Amniotic epithelial cell (primary cell): Measurements from ENCODE around the gene PYGB.
"Not testable (repeated sequence)": the region's sequence is repeated elsewhere in the genome, so short reads cannot be mapped to it uniquely, and the experiment has no call there.

Source experiments
- DNase-seq: peaks from one replicate; pipeline ENCODE4 v3.0.0-alpha.2; 2010; ENCODE audit warnings: low read depth

PYGB gene

DNA sequence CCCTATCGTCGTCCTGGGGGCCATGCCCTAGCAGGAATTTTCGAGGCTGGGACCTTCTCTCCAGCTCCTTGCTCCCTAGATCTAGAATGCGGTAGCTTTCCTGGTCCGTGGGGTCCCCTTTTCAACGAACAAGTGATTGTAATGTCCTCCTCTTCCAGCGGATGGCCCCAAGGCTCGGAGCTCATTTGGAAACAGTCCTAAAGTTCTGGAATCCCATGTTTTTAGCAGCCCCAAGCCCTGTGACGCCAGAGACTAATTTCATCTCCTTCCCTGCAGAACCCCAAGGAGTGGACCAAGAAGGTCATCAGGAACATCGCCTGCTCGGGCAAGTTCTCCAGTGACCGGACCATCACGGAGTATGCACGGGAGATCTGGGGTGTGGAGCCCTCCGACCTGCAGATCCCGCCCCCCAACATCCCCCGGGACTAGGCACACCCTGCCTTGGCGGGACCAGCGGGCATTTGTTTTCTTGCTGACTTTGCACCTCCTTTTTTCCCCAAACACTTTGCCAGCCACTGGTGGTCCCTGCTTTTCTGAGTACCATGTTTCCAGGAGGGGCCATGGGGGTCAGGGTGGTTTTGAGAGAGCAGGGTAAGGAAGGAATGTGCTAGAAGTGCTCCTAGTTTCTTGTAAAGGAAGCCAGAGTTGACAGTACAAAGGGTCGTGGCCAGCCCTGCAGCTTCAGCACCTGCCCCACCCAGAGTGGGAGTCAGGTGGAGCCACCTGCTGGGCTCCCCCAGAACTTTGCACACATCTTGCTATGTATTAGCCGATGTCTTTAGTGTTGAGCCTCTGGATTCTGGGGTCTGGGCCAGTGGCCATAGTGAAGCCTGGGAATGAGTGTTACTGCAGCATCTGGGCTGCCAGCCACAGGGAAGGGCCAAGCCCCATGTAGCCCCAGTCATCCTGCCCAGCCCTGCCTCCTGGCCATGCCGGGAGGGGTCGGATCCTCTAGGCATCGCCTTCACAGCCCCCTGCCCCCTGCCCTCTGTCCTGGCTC, 48.5 kb downstream of the PYGB start:
- no peak for DNase-seq

DNA sequence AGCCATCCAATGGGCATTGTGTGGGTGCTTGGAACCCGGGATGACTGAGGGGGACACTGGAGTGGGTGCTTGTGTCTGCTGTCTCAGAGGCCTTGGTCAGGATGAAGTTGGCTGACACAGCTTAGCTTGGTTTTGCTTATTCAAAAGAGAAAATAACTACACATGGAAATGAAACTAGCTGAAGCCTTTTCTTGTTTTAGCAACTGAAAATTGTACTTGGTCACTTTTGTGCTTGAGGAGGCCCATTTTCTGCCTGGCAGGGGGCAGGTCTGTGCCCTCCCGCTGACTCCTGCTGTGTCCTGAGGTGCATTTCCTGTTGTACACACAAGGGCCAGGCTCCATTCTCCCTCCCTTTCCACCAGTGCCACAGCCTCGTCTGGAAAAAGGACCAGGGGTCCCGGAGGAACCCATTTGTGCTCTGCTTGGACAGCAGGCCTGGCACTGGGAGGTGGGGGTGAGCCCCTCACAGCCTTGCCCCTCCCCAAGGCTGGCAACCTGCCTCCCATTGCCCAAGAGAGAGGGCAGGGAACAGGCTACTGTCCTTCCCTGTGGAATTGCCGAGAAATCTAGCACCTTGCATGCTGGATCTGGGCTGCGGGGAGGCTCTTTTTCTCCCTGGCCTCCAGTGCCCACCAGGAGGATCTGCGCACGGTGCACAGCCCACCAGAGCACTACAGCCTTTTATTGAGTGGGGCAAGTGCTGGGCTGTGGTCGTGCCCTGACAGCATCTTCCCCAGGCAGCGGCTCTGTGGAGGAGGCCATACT, 49.4 kb downstream of the PYGB start:
- no peak for DNase-seq

DNA sequence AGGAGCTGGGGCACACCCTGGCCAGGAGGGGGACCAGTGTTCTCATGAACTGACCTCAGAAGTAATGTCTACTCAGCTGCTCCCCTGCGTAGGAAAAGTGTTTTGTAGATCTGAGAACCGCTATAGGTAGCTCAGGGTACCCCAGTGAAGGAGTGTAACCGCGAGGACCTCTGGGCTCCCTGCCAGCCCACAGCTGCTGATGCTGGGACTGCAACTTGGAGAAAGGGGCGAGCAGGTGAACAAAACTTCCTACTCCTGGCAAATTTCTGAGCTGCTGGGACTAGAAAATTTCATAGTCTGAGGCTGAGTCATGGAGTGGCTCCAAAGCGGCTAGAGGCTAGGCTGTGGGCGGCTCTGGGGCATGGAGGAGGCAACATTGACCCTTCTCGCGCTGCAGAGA, 51.9 kb downstream of the PYGB start:
- no peak for DNase-seq

DNA sequence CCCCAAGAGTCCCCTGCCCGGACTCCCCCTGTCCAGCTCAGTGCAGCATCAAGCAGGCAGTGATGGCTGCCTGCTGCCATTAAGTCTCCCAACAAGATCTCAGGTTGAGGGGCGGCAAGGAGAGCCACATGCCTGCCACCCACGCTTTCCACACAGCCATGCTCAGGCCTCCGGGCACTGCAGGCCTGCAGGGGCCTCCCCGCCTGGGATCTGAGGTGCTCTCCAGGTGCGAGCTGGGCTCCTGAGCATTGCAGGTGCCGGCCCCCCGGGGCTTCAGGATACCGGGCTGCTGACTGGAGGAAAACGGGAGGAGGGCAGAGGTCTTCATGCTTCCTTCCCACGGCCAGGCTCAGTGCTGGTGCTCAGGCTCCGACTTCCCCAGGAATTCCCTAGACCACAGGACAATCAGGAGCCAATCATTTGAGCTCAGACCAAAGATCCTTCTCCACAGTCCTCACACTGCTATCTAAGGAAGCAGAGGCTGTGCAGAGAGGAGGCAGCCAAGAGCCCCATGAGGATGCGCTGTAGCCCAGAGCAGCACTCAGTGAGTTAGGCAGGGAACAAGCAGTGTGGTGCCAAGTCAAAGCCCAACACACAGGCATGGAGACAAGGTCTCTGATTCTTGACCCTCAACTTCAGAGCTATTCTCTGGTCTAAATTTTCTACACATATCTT, 52.7 kb downstream of the PYGB start:
- DNase-seq: peak; percentile 44

DNA sequence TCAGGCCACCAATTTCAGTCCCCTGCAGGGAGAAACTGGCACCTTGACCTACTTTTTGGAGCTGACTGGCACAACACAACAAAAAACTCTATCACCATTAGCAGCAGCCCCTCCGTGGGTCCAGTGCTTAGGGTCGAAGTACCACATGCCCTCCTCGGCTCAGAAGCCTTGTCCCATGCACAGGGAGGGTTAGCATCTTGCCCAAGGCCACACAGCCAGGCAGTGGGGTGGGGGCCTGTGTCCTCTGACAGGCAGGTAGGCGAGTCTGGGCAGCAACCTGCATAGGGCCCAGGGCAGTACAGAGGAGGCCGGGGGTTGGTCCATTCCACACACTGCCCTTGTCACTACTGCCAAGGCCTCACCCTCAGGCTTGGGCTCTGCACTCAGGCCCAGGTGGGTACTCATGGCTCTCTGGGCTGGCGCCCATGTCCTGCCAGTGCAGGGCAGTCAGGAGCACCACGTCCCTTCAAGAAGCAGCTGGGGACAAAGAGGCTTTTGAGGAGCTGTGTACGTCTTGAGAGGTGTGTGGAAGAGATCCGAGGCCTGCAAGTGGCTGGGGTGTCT, 53.6 kb downstream of the PYGB start:
- no peak for DNase-seq

DNA sequence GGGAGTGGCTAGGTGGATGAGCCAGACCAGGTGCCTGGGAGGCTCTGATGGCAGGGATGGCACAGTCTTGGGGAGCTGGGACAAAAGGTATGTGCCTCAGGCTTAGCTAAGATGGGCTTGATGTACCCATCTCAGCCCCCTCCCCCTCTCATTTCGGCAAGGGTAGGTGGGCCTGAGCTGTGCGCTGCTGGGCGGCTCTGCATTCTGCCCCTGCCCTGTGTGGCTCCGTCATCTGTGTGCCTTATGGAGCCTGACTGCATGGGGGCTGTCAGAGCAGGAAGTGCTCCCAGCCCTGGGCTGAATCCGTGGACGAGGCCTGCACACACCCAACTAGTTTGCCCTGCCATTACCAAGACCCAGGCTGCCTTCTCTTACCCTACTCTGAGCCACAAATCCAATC, 54.7 kb downstream of the PYGB start:
- no peak for DNase-seq

DNA sequence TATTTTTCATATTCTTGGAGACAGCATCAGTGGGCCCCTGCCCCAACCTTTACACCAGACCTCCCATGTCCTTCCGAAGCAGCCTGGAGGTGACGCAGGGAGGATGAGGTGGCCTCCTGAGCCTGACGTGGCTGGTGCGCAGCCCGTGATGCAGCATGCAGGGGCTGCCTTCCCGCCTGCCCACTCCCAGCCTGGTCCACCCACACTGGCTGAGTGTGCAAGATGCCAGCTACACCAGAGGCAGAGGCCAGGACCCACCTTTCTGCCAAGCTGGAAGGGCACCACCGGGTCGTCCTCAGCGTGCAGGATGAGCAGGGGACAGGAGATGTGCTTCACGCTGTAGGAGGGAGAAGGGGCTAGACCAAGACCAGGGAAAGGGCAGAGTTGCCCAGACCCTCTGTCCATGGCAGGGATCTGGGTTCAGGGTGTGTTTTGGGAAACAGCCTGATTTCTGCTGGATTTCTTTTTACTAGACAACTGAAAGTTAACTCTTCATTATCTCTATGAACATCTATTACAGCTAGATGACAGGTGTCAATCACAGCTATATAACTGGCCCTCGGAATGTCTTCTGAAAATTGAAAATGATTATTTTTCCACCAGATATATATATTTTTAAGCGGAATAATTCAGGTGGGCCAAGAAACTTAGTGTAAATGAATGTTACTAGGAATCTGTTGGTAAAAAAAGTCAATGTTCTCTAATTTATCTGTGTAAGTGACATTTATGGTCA, 55.6 kb downstream of the PYGB start:
- no peak for DNase-seq

DNA sequence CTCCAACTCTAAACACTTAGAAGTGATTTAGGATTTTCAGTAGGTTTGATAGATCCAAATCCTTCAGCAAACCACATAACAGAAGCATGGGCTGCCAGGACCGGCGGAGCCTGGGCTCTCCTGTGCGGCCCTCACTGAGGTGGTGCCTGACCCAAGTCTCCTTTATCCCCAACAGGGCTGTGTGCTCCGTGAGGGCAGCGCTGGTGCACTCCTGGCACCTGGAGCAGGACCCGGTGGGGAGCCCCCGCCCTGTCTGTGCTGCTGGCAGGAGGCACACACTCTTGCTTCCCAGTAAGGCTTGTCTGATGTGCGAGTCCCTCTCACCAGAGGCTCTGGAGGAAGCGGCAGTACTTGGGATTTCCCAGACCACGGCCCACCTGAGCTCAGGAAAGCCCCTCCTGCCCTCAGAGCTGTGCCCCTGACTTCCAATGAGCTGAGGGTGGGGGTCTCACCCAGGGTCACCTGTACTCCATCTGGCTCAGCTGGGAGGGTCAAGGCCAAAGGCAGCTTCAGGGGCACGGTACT, 56.2 kb downstream of the PYGB start:
- DNase-seq: no peak

DNA sequence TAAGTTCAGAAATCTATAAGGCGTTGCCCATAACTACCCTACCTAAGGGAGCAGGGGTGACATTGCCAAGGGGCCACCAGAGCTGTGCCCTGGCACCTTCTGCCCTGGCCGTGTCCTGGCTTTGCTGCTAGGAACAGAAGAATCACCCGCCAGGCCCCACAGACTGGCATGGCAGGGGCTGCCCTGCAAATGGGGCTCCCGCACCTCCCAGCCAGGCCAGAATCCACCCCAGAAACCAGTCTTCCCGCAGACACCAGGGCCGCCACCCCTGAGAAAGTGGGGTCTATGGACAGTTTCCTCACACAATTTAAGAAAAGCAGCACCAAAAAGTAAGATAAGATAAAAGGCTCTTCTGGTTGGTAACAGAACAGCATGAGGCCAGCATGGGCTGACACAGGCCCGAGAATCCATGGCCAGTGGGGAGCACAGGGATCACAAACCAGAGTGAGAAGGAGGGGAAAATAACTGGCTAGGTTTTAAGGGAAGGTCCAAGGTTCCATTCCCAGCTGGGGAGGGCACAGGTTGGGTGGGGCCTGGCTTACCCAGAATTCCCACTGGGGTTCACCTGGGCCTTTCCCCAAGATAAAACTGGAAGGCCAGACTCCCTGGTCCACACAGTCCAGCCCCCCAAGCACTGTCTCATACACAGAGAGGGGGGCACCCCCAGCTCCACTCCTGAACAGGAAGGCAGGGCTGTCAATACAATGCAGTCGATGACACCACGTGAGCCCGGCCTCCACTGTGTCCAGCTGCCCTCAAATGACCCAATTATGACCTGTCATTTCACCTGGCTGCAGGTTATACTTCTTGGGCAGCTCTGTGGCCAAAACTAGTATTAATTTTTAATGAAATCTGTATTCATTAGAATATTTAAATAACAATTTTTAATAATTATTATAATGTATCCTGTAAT, 59.4 kb downstream of the PYGB start:
- DNase-seq: no peak

DNA sequence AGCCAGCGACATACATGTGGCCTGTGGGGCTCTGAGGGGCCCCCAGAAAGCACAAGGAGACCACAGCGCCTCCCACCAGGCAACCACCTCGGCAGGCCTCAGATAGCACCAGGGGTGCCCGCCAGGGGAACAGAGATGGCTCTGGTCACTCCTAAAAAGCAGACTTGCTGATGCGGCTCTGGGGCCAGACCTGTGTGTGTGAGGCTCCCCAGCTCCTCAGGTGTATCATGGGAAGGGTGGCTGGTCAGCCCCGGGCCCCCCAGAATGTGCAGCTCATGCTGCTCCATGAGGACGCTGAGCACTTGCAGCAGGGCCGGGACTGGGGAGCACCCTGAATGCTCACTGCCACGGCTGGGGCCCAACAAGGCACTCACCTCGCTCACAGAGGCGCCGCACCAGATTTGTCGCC, 60.2 kb downstream of the PYGB start:
- DNase-seq: no peak

DNA sequence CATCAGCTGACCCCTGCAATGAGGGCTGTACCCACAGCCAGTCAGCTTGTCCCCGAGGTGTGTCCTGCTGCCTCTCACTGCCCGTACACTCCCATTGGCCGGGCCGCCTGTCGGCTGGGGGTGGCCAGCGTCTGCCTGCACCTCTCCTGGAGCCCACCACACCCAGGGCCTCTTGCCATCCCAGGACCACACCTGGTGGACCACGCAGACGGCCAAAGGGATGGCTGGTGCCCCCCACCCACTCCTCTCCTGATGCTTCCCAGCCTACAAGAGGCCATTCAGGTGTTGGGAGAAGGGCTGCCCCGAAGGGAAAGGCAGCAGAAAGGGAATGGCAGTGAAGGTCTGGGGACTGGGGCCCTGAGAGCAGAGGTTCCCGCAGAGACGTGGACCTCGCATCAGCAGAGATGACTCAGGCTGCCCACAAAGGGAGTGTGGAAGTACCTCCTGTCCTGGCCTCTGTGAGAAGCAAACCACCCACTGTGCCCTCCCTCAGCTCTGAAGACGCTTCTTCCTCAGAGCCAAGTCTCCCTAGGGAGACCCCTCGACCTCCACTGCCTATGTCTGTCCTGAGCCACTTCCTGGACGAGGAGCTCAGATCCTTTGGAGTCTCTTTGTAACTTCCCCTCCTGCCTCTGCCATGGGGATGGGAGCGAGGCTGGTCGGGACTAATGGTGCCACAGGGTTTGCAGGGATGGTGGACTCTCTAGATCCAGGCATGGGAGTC, 60.9 kb downstream of the PYGB start:
- peak; percentile 86 for DNase-seq

DNA sequence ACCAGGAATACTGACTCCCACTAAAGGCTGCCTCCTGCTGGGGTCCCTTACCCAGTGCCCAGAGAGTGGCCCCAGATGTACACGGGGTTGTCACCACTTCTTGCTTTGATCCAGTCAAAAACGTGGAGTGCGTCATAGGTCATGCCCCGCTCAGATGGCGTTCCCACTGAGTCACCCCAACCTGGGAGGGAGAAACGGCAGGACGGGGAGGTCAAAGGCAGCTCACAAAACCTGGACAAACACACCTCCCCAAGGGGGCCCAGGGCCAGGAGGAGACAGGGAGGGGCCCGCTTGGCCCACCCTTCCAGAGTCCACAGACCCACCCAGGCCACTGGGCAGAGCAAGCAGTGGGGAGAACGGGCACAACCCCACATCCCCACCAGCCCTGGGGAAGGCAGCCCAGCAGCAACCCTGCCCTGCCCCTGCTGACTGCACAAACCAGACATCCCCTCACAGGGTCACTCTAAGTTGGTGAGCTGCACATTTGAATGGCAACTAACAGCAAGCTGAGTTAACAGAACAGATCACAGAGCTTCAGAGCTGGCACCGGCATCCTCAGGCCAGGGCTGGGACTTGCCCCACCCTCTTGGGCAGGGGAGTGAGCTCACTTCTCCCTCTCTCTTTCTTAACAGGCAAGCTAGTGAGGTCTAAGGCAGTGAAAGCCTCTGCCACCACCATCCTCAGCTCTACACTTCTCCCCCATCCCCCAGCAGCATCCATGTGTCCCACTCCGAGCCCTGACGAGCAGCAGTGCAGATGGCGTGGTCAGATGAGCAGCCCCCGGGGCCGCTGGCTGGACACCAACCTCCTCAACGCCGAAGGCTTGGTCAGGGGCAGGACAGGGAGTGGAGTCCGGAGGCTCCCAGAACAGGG, 61.7 kb downstream of the PYGB start:
- DNase-seq: peak; percentile 88

DNA sequence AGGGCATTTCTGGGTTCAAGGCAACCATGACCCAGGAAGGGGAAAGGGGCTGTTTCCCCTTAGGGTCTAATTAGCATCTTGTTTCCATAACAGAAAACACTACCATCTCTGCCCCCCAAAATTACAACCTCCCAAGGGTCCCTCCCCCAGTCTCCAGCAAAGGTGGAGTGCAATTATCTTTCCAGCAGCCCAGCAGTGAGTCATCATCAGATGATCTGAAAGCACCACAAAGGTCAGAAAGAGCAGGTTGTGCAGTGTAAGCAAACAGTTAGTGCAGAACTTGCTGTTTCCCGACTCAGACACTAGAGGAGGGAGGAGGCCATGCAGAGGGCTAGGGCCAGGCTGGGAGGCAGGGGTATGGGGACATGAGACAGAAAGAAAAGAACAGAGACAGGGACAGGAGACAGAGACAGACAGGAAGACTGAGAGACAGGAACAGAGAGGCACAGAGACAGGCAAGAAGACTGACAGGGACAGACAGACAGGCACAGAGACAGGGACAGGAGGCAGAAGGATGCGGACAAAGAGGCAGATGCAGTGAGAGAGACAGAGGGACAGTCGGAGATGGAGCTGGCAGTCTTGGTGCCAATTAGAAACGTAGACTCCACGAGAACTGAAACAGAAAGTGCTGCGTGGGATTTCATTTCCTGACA, 62.5 kb downstream of the PYGB start:
- peak; percentile 95 for DNase-seq

DNA sequence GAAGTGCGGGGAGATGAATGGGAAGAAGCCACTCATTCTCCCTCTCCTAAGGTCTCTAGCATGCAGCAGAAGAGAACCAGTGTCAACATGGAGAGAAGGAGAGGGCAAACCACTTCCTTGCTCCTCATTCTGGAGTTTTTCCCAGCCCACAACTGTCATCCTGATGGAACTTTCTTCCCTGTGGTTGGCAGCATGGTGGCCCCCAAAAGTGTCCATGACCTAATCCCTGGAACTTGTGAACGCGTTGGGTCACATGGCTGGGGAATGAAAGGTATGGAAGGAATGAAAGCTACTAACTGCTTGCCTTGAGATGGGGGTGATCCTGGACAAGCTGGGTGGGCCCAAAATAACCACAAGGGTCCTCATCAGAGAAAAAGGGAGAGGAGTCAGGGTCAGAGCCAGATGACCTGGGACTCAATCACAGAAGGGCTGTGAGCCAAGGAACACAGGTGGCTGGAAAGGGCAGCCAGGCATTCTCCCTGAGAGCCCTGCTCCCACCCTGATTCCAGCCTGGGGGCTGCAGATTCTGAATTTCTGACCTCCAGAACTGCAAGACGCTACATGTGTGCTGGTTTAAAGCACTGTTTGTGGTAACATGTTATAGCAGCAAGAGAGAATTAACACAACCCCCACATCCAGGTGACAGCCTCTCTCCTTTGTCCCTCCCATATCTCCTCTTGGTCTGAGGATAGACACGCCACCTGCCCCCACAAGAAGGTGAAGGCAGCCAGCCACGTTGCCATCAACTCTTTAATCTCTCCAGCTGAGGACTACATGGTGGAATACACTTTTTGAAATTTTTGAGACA, 63.2 kb downstream of the PYGB start:
- peak; percentile 66 for DNase-seq

DNA sequence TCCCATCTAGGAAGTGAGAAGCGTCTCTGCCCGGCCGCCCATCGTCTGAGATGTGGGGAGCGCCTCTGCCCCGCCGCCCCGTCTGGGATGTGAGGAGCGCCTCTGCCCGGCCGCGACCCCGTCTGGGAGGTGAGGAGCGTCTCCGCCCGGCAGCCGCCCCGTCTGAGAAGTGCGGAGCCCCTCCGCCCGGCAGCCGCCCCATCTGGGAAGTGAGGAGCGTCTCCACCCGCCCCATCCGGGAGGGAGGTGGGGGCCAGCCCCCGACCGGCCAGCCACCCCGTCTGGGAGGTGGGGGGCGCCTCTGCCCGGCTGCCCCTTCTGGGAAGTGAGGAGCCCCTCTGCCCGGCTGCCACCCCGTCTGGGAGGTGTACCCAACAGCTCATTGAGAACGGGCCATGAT, 64.8 kb downstream of the PYGB start:
- not testable (repeated sequence) for DNase-seq

DNA sequence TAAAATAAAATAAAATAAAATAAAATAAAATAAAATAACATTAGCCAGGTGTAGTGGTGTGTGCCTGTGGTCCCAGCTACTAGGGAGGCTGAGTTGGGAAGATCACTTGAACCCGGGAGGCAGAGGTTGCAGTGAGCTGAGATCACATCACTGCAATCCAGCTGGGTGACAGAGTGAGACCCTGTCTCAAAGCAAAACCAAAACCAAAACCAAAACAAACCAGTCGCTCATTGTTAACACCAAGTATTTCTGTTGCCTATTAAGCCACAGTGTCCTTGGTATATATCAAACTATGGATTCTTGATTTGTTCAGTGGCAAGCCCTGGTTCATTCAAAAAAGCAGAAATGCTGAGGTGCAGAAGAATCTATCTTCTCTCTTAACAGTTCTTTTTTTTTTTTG, 65.7 kb downstream of the PYGB start:
- DNase-seq: no peak
